ENCODE results near the gene CARF.

CARF gene

GRCh38 chr2:203003716-203004115, 91.6 kb downstream of the CARF start:
- H3K4me3 ChIP-seq (ENCODE audit: low read length), result no peak overlapping the region
- no peak for TF ChIP-seq CTCF (conservative IDR thresholded peaks at IDR 0.05; ENCODE audit: low read depth, low read length)
- no peak for DNase-seq (ENCODE audit: low read depth)

- peak; percentile 95 for DNase-seq (ENCODE audit: low read depth)
- peak within 1 kb of the TSS; percentile 92 for H3K4me3 ChIP-seq (ENCODE audit: low read length)
- no peak for TF ChIP-seq CTCF (conservative IDR thresholded peaks at IDR 0.05; ENCODE audit: low read depth, low read length)
Measured at GRCh38 chr2:203014456-203015199, 102.6 kb downstream of the CARF start, which contains the start of gene NBEAL1. Gene NBEAL1 (plus strand): TSS chr2:203014875. CDS start chr2:203016385, 1,510 bp downstream.

GRCh38 chr2:203016716-203017115, 104.6 kb downstream of the CARF start:
- peak overlapping the region; percentile 92 for H3K4me3 ChIP-seq (ENCODE audit: low read length)
- no peak for TF ChIP-seq CTCF (conservative IDR thresholded peaks at IDR 0.05; ENCODE audit: low read depth, low read length)
- DNase-seq (ENCODE audit: low read depth), result no peak

GRCh38 chr2:203018181-203018580, 106.1 kb downstream of the CARF start:
- TF ChIP-seq CTCF (conservative IDR thresholded peaks at IDR 0.05; ENCODE audit: low read depth, low read length), result no peak
- DNase-seq (ENCODE audit: low read depth), result peak; percentile 34

GRCh38 chr2:203019142-203019541, 107.1 kb downstream of the CARF start:
- peak; percentile 18 for TF ChIP-seq CTCF (conservative IDR thresholded peaks at IDR 0.05; ENCODE audit: low read depth, low read length)
- no peak for DNase-seq (ENCODE audit: low read depth)
- H3K4me3 ChIP-seq (ENCODE audit: low read length), result peak overlapping the region; percentile 27

More at GRCh38 chr2:203018181-203018580, 106.1 kb downstream of the CARF start:
- peak overlapping the region; percentile 92 for H3K4me3 ChIP-seq (ENCODE audit: low read length)

GRCh38 chr2:203021991-203022390, 109.9 kb downstream of the CARF start:
- no peak for TF ChIP-seq CTCF (conservative IDR thresholded peaks at IDR 0.05; ENCODE audit: low read depth, low read length)
- DNase-seq (ENCODE audit: low read depth), result no peak

GRCh38 chr2:203022751-203023150, 110.7 kb downstream of the CARF start:
- DNase-seq (ENCODE audit: low read depth), result no peak

More at GRCh38 chr2:203021991-203022390, 109.9 kb downstream of the CARF start:
- no peak overlapping the region for H3K4me3 ChIP-seq (ENCODE audit: low read length)

More at GRCh38 chr2:203022751-203023150, 110.7 kb downstream of the CARF start:
- no peak for TF ChIP-seq CTCF (conservative IDR thresholded peaks at IDR 0.05; ENCODE audit: low read depth, low read length)
- no peak overlapping the region for H3K4me3 ChIP-seq (ENCODE audit: low read length)
